HepG2 (cell line): ENCODE data around the gene ARHGEF7. TPM values are rescaled to one million over a fixed set of nuclear protein-coding genes. Genes with fewer than 3 reads are reported as not detected.
"Not testable (repeated sequence)": the region's sequence is repeated elsewhere in the genome, so short reads cannot be mapped to it uniquely, and the experiment has no call there.

Experiments
- ATAC-seq: fragments of 200-7000 bp; cut with Tn5 transposase; 3 replicates; pipeline ENCODE4 v1.9.1; 2020; ENCODE audit warnings: mild to moderate bottlenecking, moderate library complexity
- BruUV-seq: library from RNA; stranded (reverse); fragments of 400-500 nt; replicated peaks from 2 replicates; lab custom pipeline; 2021; lab: Mats Ljungman, UMichigan
- CTCF ChIA-PET: fragments of 300-600 bp; formaldehyde crosslinking; extraction: SDS; loops from one replicate; lab custom pipeline; 2021; ENCODE audit warnings: low total read pairs, inconsistent platforms, low intra/inter-chr PET ratio; lab: Yijun Ruan, JAX
- POLR2A ChIA-PET: fragments of 350-600 bp; sonication (Branson Sonifier 250); formaldehyde crosslinking; loops from one replicate; lab custom pipeline; 2020; ENCODE audit warnings: antibody characterized with exemption, inconsistent platforms; lab: Yijun Ruan, JAX
- DNase-seq: peaks from one replicate; pipeline ENCODE4 v3.0.0-alpha.2; 2015; ENCODE audit warnings: low spot score
- FAIRE-seq: peaks from 3 replicates; lab custom pipeline; 2011; peaks lifted over from hg19 to GRCh38; lab: Jason Lieb, UNC
- H2AFZ ChIP-seq: one replicate; pipeline ENCODE4 v1.6.1; 2011; ENCODE audit warnings: low read length, inconsistent platforms
- H3K27ac ChIP-seq: fragments of 300-600 bp; 3 replicates; pipeline ENCODE4 v1.8.0; 2011; ENCODE audit warnings: mixed run types, mild to moderate bottlenecking, mixed read lengths, low read length, inconsistent platforms; ENCODE audit not compliant: insufficient read depth; ENCODE audit errors: extremely low read length
- H3K27me3 ChIP-seq, 2 experiments: fragments of 200-600 bp in 1 of 2; 2 replicates in 1 of 2; 3 replicates in 1 of 2; pipeline versions ENCODE4 v1.6.0 to v1.8.0; 2011; ENCODE audit warnings: low read length in 2 of 2, mild to moderate bottlenecking in 2 of 2, moderate library complexity in 2 of 2, inconsistent platforms in 1 of 2; ENCODE audit not compliant: insufficient read depth in 2 of 2, control insufficient read depth in 1 of 2
- H3K36me3 ChIP-seq, 2 experiments: fragments of 200-600 bp in 1 of 2; replicated peaks in 1 of 2; 2 replicates in 1 of 2; 3 replicates in 1 of 2; pipeline versions ENCODE4 v1.5.1 to v1.8.0; 2011; ENCODE audit warnings: low read length in 2 of 2, inconsistent platforms in 1 of 2; ENCODE audit not compliant: insufficient read depth in 2 of 2, control insufficient read depth in 1 of 2
- H3K4me1 ChIP-seq: 2 replicates; pipeline ENCODE4 v1.5.1; 2012; ENCODE audit warnings: low read length, inconsistent platforms; ENCODE audit not compliant: insufficient read depth
- H3K4me2 ChIP-seq: 2 replicates; pipeline ENCODE4 v1.6.0; 2011; ENCODE audit warnings: low read depth, low read length, inconsistent platforms
- H3K4me3 ChIP-seq, 3 experiments: fragments of 200-600 bp in 1 of 3; sonication (generic), shearing (Covaris generic) in 1 of 3; replicated peaks in 1 of 3; 2 replicates each; pipeline ENCODE4 v1.5.1; 2011 to 2016; ENCODE audit warnings: low read length in 3 of 3, inconsistent platforms in 2 of 3, low read depth in 2 of 3, mild to moderate bottlenecking in 2 of 3, control low read depth in 1 of 3, mixed read lengths in 1 of 3; ENCODE audit not compliant: insufficient read depth in 1 of 3
- H3K79me2 ChIP-seq: one replicate; pipeline ENCODE4 v1.6.1; 2011; ENCODE audit warnings: low read length, inconsistent platforms; ENCODE audit not compliant: insufficient read depth
- H3K9ac ChIP-seq: 2 replicates; pipeline ENCODE4 v1.6.0; 2011; ENCODE audit warnings: mild to moderate bottlenecking, low read depth, low read length, inconsistent platforms; ENCODE audit not compliant: insufficient read depth
- H3K9me3 ChIP-seq: 2 replicates; pipeline ENCODE4 v1.5.1; 2012; ENCODE audit warnings: mild to moderate bottlenecking, low read length
- H4K20me1 ChIP-seq: 2 replicates; pipeline ENCODE4 v1.6.0; 2011; ENCODE audit warnings: inconsistent platforms, mild to moderate bottlenecking, low read length, moderate library complexity; ENCODE audit not compliant: insufficient read depth
- CTCF ChIP-seq: sonication (generic); formaldehyde crosslinking; IDR thresholded peaks from 2 replicates; pipeline ENCODE4 v1.5.0; 2020; ENCODE audit warnings: mild to moderate bottlenecking, missing genetic modification reagents, moderate library complexity
- GLI4 ChIP-seq: sonication (generic); formaldehyde crosslinking; IDR thresholded peaks from 2 replicates; pipeline ENCODE4 v1.5.1; 2020; ENCODE audit warnings: missing genetic modification reagents, mild to moderate bottlenecking, moderate library complexity, borderline replicate concordance
- HNF4A ChIP-seq: sonication (generic); formaldehyde crosslinking; IDR thresholded peaks from 2 replicates; pipeline ENCODE4 v1.4.0; 2020; ENCODE audit warnings: missing genetic modification reagents
- SOX13 ChIP-seq, 3 experiments: fragments of 450-650 bp in 1 of 3; sonication (generic) in 1 of 3; formaldehyde crosslinking in 1 of 3; IDR thresholded peaks in 2 of 3; conservative IDR thresholded peaks in 1 of 3; 2 replicates each; pipeline versions ENCODE4 v1.5.0 to v1.6.1; 2016 to 2020; ENCODE audit warnings: antibody characterized with exemption in 1 of 3, mild to moderate bottlenecking in 1 of 3, missing compliant biosample characterization in 1 of 3, missing genetic modification reagents in 1 of 3, moderate library complexity in 1 of 3
- SOX5 ChIP-seq: IDR thresholded peaks from 2 replicates; pipeline ENCODE4 v1.6.1; 2016; ENCODE audit warnings: borderline replicate concordance
- SOX6 ChIP-seq, 2 experiments: fragments of 450-650 bp in 1 of 2; sonication (generic) in 1 of 2; formaldehyde crosslinking in 1 of 2; IDR thresholded peaks; 2 replicates each; pipeline versions ENCODE4 v1.4.0 to v1.6.1; 2017 to 2020; ENCODE audit warnings: antibody characterized with exemption in 1 of 2, mild to moderate bottlenecking in 1 of 2, missing genetic modification reagents in 1 of 2
- STAG1 ChIP-seq: sonication (generic); formaldehyde crosslinking; IDR thresholded peaks from 2 replicates; pipeline ENCODE4 v1.4.0; 2020; ENCODE audit warnings: missing genetic modification reagents
- WGBS: methylation state at CpG from one replicate; pipeline ENCODE4 v1.1.6; 2017; ENCODE audit warnings: low lambda C conversion rate; 5-methylcytosine and 5-hydroxymethylcytosine counted together
- in situ Hi-C: cut with HindIII; loops from 2 replicates; pipeline ENCODE4 v1.10.0; 2017; ENCODE audit warnings: low pct_unique_long_range_greater_than_20kb; ENCODE audit not compliant: extremely low pct_ligation_motif_present
- intact Hi-C: fragments of 100-400 bp; cut with micrococcal nuclease; formaldehyde crosslinking; loops from one replicate; pipeline ENCODE4 v1.10.0; 2022; ENCODE audit not compliant: unreplicated experiment
- polyA plus RNA-seq, 8 experiments: library from polyadenylated mRNA; depleted of rRNA in 3 of 8; stranded (reverse) in 7 of 8; unstranded in 1 of 8; fragments of >200 nt; fragmentation: Illumina TruSeq in 4 of 8; extraction: Trizol in 4 of 8; gene quantifications; 2 replicates each; pipeline versions ENCODE4 v1.2.1 to v1.2.3, GENCODE V29; 2011 to 2016; ENCODE audit warnings: low read depth in 4 of 8, missing spikeins in 1 of 8, mixed read lengths in 1 of 8; ENCODE audit not compliant: insufficient read depth in 1 of 8
- total RNA-seq, 5 experiments: library from RNA; depleted of rRNA; stranded (reverse); fragments of >200 nt; fragmentation: Illumina TruSeq; extraction: Trizol; gene quantifications; 2 replicates each; pipeline ENCODE4 v1.2.3, GENCODE V29; 2016; ENCODE audit warnings: low read depth in 1 of 5

Gene ARHGEF7
- total and polyA plus RNA-seq, 2 of the 13 experiments (the other 11 are each of a cell fraction or from before 2014, with no cell fraction given) = 15.7 to 22.3 TPM

DNA sequence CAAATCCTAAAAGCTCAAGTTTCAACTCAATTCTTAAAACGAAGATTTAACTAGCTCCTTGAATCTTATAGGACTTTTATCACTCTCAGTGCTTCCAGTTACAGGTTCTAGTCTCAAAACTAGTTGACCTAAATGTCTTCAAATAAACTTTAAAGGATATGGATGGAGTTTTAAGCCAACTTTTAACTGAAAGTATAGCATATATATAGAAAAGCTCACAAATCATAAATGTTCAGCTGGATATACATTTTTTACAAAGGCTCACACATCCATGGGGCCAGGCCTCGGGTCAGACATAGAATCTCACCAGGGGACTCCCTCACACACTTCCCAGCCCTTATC, 47.1 kb upstream of the ARHGEF7 start:
- FAIRE-seq (no peak), DNase-seq (no peak), ATAC-seq (no peak)
- no peaks in the 10 kb centered on the region for H3K36me3 ChIP-seq
- peak overlapping the region; percentile 43 for H2AFZ ChIP-seq
- peaks cover 1 to 27% of the 10 kb centered on the region in 2 experiments; a peak in 3 of 5 replicates for H3K27me3 ChIP-seq
- no peak for TF ChIP-seq SOX6 (IDR thresholded peaks at IDR 0.05)
- TF ChIP-seq SOX6 (CRISPR knock-in tag; IDR thresholded peaks at IDR 0.05) = no peak
- no peak for TF ChIP-seq GLI4 (CRISPR knock-in tag)
- H3K4me2 ChIP-seq = peak overlapping the region; percentile 91; the same call in 1 of the 2 replicates
- CTCF ChIA-PET = interaction anchor here (1.5 kb wide), 1 partner anchor 155 kb away, joined by 9 read pairs; no protein-coding TSS in a partner anchor
- H4K20me1 ChIP-seq = no peaks in the 10 kb centered on the region
- intact Hi-C loops = loop anchor here (2.0 kb wide), 1 partner anchor 85 kb away; no protein-coding TSS in a partner anchor
- POLR2A ChIA-PET = interaction anchor here (1.3 kb wide), 1 partner anchor 153 kb away, joined by 4 read pairs; the partner anchor contains the start of gene ANKRD10
- WGBS = 3% methylated on average over 2 of the region's 2 CpGs
- H3K4me1 ChIP-seq = 0 out of 2 replicates have a peak, but pooled peaks cover 5% of the 10 kb centered on the region
- peaks cover 11% of the 10 kb centered on the region; the same call in 1 of the 2 replicates for H3K9me3 ChIP-seq
- no peaks in the 10 kb centered on the region for H3K79me2 ChIP-seq
- no TSS peak for BruUV-seq
- H3K4me3 ChIP-seq = peak overlapping the region in 2 of 3 experiments; percentile 56 to 80; a peak in 1 of 6 replicates
- H3K27ac ChIP-seq = no peak overlapping the region
- no peak overlapping the region for H3K9ac ChIP-seq
- in situ Hi-C loops = loop anchor here (10.0 kb wide), 1 partner anchor 157 kb away; no protein-coding TSS in a partner anchor

DNA sequence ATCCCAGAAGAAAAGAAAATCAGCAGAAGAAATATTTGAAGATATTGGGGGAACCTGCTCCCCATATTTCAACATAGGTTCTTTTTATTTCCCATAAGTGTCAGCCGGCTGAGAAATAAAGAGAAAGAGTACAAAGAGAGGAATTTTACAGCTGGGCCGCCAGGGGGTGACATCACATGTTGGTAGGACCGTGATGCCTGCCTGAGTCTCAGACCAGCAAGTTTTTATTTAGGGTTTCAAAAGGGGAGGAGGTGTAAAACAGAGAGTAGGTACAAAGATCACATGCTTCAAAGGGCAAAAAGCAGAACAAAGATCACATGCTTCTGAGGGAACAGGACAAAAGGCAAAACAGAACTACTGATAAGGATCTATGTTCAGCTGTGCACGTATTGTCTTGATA, 44.0 kb upstream of the ARHGEF7 start:
- peak; percentile 20 for DNase-seq
- TF ChIP-seq STAG1 (CRISPR knock-in tag) = 0 out of 2 replicates have a peak, but pooled peaks have one; percentile 17
- TF ChIP-seq CTCF (CRISPR knock-in tag) = 0 out of 2 replicates have a peak, but pooled peaks have one; percentile 20
- 0 out of 2 replicates have a peak, but pooled peaks have one; percentile 26 for TF ChIP-seq SOX5 (CRISPR knock-in tag)
- H3K4me1 ChIP-seq; H2AFZ ChIP-seq; H4K20me1 ChIP-seq; CTCF ChIA-PET; FAIRE-seq; H3K4me2 ChIP-seq; H3K4me3 ChIP-seq; H3K36me3 ChIP-seq; POLR2A ChIA-PET; H3K79me2 ChIP-seq; BruUV-seq; in situ Hi-C loops; H3K9ac ChIP-seq; H3K27ac ChIP-seq; ATAC-seq; H3K27me3 ChIP-seq; TF ChIP-seq SOX13 (IDR thresholded peaks at IDR 0.05): not testable (repeated sequence)
- peak in 1 of 2 experiments; percentile 48; a peak in 1 of 4 replicates for TF ChIP-seq SOX13 (CRISPR knock-in tag; conservative IDR thresholded peaks at IDR 0.05 in 1 of 2, IDR thresholded peaks at IDR 0.05 in 1 of 2)
- TF ChIP-seq HNF4A (CRISPR knock-in tag) = 0 out of 2 replicates have a peak, but pooled peaks have one; percentile 24
- H3K9me3 ChIP-seq = peaks cover 26% of the 10 kb centered on the region
- 3% methylated on average over 4 of the region's 4 CpGs for WGBS
- intact Hi-C loops = loop anchor here (1.0 kb wide), 1 partner anchor 145 kb away; no protein-coding TSS in a partner anchor

GRCh38 chr13:111071526-111071925, 43.6 kb upstream of the ARHGEF7 start:
- CTCF ChIA-PET, H3K4me3 ChIP-seq, POLR2A ChIA-PET, H2AFZ ChIP-seq, H3K4me2 ChIP-seq, DNase-seq, FAIRE-seq, H3K27me3 ChIP-seq, ATAC-seq, H3K27ac ChIP-seq, H3K79me2 ChIP-seq, BruUV-seq, H3K4me1 ChIP-seq, H3K9ac ChIP-seq, H3K36me3 ChIP-seq, H4K20me1 ChIP-seq, in situ Hi-C loops: not testable (repeated sequence)
- peaks cover 26% of the 10 kb centered on the region for H3K9me3 ChIP-seq
- WGBS = 40% methylated on average over 7 of the region's 7 CpGs
- intact Hi-C loops = loop anchor here (1.0 kb wide), 1 partner anchor 145 kb away; no protein-coding TSS in a partner anchor
